NCI-H1930 (cell line): ENCODE results near the gene NUB1.

Experiments
- DNase-seq, 2 experiments: peaks; one replicate each; lab custom pipeline; 2025; lab: John Stamatoyannopoulos, UW

The NUB1 gene

DNA sequence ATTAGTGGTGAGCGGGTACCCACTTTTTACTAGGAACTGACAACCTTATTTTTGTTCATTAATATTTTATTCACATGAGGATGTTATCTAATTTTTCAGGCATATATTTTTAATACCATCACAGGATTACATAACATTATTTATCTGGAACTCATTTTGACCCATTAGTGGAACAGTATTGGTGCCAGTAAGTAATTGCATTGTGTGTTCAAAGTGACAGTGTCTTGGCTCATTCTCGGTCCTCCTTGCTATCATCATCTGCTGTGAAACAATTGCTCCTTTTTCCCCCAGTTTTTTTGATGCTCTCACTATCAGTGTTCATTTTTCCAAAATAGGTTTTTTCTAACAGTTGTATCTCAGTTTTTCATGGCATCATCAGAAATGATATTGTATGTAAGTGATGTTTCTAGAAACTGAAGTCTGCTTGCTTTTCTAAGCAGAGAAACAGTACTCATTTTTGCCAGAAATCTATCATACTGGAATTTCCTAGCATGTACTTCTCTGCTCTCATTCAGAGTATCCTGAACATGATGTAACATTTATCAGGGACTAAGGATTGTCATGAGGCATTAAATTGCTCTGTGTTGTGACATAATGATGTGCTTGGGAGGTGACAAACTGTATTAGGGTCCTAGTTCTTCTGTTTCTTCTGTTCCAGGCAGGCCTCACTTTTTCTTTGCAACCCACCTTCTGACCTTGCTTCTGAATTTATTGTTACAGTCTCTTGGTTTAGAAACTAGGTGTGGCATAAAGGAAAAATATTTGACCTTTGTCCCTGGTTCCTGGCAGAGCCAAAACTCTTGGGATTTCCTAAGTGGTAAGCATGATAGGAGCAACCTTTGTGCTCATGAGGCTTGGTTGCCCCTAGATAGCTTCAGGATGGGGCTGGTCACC is 4.2 kb downstream of the NUB1 start:
- DNase-seq = no peak

DNA sequence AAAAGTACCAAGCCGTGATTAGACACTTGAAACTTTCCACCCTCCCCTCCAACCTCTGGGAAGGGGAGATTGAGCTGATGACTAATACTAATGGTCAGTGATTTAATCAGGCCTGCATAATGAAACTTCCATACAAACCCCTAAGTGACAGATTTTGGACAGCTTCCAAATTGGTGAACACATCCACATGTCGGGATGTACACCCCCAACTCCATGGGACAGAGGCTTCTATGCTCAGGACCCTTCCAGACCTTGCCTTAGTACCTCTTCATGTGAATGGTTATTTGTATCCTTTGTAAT is 4.8 kb downstream of the NUB1 start:
- DNase-seq = no peak

DNA sequence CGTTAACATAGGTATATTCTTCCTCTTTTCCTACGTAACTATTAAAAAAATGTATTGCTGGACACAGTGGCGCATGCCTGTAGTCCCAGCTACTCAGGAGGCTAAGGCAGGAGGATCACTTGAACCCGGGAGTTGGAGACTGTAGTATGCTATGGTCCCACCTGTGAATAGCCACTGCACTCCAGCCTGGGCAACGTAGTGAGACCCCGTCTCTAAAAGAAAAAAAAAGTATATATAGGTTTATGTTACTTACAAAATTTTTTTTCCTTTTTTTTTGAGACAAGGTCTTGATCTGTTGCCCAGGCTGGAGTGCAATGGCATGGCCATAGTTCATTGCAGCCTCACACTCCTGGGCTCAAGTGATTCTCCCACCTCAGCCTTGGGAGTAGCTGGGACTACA is 5.6 kb downstream of the NUB1 start:
- DNase-seq = no peak

DNA sequence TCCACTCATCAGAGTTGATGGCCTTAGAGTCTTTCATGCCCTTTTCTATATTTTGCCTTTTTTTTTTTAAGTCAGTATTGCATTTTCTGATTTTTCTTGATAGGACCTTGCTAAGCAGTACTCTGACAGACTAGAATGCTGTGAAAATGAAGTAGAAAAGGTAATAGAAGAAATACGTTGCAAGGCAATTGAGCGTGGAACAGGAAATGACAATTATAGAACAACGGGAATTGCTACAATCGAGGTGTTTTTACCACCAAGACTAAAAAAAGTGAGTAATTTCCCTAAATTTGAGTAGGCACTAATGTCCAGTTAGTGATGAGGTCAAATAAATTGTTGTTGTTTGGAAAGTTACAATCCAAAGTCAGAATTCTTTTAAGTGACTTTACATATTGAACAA is 7.4 kb downstream of the NUB1 start:
- no peak for DNase-seq

DNA sequence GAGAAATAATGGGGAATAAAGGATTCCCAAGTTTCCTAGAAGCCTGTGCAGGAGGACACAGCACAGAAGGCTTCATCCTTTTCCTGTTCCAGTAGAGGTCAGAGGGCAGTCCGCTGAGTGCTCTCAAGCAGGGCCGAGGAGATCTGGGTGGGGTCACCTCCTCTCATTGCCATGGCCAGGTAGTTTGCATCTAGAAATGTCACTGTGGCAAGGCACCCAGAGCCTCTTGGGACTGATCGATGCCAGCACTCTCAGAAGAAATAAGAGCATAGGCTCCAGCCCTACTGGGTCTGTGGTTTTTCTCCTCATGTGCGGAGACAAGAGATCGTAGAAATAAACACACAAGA is 7.9 kb downstream of the NUB1 start:
- DNase-seq = no peak

DNA sequence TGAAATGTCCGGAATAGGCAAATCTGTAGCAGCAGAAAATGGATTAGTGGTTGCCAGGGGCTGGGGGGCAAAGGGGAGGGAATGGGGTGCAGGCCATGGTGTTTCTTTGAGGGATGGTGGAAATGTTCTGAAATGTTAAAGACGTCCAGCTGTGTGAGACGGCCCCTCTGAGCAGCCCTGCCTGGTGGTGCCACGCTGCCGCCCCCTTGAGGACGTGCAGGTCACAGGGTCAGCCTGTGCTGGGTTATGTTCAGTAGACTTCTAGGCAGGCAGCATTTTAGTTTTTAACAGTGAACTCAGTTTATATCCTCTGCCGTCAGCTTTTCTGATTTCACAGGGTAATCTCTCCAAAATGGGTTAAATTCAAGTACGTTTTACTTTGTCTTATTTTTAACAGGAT is 9.4 kb downstream of the NUB1 start:
- no peak for DNase-seq

DNA sequence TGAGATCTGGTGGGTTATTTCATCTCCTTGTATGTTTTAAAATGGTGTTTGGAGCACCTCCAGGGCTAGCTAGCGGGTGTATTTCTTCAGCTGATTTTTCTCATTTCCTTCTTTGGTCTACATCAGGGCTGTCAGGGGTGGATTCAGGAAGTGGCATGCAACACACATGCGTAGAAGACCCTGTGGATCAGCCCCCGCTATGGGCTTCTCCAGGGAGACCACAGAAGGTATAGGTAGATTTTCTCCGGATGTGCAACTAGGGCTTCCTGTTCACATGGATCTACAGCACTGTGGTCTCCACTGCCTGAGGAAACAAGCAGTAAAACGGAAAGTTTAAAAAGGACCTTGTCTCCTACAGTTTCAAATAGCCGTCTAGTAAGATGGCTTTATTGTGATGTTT is 10.4 kb downstream of the NUB1 start:
- no peak for DNase-seq

DNA sequence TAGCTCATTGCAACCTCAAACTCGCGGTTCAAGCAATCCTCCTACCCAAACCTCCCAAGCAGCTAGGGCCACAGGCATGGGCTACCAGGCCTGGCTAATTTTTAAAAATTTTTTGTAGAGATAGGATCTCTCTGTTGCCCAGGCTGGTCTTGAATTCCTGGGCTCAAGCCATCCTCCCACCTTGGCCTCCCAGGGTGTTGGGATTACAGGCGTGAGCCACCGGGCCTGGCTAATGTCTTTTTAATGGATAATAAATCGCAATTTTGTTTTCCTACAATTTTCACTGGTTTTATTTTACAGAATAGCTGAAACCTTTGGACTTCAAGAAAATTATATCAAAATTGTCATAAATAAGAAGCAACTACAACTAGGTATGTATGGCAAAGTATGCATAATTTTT is 10.9 kb downstream of the NUB1 start:
- DNase-seq = no peak

DNA sequence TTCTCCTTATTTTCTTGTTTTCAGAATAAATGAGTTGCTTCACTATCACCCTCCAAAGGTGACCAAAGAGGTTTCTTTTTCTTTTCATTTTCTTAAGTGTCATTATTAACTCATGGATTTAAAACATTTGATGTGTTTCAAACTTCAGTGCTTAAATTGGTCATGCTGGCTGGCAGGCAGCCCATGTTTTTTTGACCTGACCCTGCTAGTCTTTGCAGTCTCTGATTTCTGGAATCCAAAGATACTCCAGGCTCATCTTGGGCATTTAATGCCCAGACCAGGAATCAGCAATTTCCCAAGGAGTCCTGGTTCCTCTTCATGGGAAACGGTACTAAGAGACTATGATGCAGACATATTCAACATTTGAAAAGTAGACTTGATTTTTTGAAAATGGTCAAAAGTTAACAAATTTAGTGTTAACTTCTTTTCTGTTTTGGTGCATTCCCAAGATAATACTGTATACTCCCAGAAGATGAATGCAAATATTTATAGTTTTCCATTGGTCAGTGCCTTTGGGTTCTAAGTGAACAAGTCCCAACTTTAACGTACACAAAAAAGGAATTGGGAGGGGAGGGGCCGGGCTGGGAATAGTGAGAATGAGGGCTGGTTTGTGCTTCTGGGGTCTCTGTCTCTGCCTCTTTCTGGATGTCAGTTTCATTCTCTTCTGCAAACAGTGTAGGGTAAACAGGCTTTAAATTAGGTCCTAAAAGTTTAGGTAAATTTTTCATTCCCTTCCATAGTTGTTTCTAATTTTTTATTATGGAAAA is 19.8 kb downstream of the NUB1 start:
- DNase-seq = no peak

DNA sequence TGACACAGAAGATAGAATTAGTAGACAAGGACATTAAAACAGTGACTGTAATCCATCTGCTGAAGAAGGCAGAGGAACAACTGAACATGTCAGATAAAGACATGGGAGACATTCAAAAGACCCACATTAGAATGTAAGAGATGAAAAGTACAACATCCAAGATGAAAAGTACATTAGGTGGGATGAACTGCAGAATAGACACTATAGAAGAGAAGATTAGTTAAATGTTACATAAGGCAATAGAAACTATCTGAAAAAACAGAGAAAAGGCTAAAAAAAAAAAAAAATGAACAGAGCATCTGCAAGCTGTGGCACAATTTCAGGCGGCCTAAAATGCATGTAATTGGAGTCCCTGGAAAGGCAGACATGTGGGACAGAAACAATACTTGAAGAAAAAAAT is 21.6 kb downstream of the NUB1 start:
- DNase-seq = no peak

DNA sequence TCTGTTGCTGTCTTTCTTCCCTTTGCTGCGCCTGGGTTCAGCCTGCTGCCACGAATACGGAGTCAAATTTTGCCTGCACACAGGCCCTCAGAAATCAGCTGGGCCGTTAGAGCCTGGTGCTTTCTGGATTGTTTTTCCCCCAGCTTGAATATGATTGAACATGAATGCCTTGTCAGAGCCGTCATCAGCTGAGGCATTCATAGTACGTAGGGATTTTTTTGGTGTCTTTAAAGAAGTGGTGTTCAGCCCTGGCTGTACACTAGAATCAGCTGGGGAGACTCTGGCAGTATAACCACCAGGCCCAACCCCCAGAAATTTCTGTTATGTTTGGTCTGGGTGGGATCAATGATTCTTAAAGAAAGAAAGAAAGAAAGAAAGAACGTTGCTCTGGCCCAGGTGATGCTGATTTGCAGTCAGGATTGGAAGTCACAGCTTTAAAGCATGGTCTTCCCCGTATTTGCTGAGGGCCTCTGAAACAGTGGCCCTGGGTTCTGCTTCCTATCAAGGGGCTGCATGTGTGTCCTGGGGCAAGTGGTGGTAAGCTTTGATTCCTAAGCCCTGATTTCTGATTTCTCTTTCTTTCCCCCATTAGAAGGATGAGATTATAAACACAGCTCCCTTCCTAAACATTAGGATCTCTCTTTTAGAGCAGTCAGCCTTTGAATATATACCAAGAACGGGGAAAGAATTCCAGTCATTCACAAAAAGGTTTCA is 24.7 kb downstream of the NUB1 start:
- no peak for DNase-seq

DNA sequence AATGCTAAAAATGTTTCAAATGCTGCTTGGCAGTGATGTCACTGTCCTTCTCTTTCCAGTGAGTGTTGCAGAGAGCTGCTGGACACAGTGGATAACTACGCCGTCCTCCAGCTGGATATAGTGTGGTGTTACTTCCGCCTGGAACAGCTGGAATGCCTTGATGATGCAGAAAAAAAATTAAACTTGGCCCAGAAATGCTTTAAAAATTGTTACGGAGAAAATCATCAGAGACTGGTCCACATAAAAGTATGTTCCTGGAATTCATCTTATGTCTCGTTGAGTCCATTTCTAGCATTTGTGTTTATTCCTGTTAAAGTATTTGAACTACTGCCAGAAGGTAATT is 25.2 kb downstream of the NUB1 start:
- no peak for DNase-seq

DNA sequence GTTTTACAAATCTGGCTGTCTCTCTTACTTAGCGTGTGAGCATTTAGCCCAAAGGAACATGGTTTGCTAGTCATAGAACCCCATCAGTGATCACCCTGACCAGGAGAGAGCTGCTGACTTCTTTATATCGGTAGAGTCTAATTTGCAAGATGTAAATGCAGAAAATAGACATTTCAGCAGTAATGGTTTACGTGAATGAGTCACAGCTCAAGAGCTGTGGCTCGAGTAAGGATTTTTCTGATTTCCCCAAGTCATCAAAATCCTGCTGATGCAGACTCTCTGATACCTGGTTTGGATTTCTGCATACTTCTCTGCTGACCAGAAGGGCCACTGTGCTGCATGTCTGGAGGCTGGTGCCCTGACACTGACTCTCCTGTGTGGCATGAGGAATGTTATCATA is 25.7 kb downstream of the NUB1 start:
- DNase-seq = no peak

DNA sequence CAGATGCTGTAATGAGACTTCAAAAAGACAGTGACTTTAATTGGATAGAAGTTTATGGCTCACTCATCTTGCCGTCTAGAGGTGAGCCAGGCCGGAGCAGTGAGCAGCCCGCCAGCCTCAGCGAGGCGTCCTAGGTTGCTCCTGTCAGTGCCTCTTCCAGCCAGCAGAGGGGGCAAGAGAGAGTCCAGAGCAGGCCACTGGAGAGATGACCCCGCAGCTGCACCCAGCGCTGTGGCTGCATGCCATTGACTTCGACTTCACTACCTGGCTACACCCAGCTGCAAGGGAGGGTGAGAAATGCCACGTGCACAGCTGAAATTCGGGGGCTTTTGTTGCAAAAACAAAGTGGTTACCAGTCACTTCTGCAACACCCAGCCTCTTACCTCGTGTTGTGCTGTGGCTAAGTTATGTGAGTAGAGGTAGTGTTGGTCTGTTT is 26.5 kb downstream of the NUB1 start:
- peak; percentile 35 to 64 for DNase-seq

DNA sequence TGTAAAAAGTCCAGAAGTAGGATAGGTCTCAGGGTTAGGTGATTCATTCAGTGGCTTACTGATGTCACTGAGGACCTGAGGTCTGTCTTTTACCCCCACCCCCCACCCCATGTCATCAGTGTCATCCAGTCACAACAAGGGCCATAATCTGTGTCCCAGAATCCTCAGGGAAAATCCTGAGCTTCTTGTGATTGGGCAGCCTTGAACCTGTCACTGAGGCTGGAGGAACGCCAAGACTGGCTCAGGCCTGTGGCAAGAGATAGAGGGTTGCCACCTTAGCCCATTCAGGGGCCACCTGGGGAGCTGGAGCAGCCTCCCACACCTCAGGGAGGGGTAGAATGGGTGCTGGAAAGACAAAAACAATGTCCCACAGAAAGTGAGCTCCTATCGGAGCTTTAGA is 29.7 kb downstream of the NUB1 start:
- no peak for DNase-seq

DNA sequence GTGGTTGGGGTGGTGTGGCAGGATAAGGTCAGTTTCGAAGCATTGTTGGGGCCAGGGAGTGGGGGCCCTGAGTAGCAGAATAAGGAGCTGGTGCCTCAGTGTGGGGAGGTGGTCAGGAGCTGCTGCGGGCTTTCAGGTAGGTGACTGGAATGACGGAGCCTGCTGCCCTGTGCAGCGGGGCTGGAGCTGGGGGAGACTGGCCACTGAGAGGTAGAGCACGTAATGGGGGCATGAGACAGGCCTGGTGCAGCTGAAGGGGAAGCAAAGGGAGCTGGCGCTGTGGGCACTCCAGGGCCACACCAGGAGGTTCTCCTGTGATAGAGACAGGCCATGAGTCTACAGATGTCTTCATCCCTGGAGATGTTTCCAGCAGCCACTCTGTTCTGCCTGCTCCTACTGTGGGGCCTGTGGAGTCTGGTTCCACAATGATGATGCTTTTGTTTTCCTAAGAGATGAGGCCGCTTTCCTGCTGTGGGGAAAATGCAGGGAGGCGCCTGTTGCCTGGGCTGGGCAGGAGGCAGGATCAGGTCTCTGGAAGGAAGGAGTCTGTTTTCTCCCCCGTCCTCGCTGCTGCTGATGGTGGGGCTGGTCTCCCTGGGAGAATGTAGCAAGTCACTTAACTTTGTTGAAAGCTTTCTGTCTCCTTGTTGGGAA is 31.1 kb downstream of the NUB1 start:
- no peak for DNase-seq

DNA sequence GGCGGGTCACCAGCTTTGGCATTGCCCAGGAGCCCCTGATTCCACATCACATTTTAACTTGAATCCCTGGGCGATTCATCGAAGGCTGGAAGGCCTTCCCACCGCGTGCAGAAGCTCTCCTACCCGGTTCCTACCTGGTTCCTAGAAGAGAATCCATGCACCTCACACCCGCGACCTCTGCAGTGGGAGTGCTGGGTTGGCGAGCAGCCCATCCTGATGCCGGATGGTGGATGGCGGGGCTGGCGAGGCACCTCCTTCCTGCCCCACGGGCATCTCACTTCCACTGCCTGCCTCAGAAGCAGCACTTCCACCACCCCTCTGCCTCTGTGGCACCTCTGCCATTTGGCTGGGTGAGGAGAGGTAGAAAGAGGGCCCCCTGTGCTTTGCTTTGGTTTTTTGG is 32.0 kb downstream of the NUB1 start:
- DNase-seq = no peak

DNA sequence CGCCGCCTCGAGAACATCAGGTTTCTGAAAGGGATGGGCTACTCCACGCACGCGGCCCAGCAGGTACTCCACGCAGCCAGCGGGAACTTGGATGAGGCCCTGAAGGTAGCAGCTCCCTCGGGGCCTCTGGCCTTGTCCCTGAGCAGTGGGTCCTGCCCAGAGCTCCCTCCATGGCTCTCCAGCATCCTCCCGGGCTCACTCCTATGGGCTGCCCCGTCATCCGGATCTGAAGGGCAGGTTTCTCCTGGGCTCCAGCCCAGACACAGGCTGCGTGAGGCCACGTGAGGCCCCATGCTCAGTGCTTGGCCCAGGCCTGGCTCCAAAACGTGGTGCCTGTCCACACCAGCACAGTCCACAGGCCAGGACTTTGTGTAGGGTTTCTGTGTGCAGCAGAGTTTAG is 32.5 kb downstream of the NUB1 start:
- DNase-seq = no peak

DNA sequence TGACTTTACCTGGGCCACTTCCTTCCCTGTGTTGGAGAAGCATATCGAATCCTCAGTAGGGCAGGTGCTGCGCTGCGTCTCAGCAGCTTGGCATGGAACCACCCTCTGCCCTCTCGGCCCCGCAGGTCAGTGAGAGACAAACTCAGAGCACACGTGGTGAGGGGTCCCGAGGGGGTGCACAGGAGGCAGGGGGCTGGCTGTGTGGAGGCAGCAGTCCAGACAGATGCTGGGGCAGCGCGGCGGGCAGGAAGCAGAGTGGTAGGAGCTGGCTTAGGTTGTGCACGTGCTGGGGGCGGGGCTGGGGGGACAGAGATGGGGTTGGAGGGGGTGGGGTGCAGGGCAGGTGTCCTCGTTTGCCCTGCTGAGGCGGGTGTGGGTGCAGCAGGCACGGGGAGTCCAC is 33.1 kb downstream of the NUB1 start:
- no peak for DNase-seq

DNA sequence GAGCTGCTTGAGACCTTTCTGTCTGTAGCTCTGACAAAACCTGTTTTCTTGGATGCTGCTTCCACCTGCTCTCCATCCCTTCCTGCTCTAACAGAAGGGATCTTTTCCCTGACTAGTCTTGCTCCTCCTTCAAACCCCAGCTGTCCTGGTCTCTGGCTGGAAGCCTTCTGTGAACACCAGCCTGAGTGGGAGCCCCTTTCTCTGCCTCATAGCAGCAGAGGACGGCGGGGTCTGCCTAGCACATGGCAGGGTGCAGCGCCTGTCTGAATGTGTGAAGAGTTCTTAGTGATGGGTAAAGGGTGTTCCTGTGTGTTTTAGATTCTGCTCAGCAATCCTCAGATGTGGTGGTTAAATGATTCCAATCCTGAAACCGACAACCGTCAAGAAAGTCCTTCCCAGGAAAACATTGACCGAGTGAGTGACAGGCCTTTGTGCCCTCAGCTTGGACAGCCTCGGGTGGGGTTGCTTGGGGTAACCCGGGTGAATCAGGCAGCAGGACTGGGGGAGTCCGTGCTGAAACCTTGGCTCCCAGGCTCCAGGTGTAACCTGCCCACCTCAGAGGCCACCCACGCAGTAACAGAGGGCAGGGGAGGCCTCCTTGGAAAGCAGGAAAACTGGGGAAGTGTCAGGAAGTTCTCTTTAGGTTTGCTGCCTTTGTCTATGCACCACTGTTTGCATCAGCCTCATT is 34.1 kb downstream of the NUB1 start:
- DNase-seq = no peak

DNA sequence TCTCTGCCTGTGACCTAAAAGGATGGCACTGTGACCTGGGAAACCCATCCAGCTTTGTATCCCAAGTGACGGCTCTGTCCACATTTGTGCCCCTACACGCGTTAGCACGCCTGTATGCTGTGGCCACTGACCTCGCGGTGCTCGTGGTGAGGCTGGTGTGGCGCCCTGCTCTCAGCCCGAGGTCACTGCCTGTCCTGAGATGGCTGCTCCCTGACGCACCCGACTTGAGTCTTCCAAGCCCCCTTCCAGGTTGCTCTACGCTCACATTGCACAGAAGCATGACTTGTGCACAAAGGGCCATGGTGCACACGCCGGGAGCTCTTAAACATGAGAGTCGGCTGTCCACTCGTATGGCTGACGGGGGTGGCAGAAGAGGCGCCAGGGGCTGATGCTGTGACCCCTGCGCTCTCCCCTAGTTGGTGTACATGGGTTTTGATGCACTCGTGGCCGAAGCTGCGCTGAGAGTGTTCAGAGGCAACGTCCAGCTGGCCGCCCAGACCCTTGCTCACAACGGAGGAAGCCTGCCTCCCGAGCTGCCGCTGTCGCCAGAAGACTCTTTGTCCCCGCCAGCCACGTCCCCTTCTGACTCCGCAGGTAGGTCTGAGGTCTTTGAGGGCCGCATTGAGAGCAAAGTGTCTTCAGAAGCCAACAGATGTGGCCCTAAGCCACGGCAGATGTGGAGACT is 34.7 kb downstream of the NUB1 start:
- DNase-seq = no peak

DNA sequence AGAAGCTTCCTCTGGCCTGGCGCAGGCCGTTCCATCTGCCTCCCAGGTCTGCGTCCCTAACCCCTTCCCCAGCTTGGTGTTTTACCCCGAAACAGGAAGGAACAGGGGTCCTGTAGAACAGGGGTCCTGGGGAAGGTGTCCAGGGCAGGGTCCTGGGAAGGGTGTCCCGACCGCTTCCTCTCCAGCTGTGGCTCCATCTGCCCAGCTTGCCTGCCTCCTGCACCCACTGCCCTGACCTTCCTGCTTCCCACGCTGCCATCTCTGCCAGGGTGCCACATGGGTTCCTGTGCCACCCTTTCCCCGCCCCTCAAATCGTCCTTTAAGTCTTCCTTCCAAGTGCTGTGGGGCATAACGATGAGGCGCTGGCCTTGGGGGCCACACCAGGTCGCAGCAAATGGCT is 35.8 kb downstream of the NUB1 start:
- no peak for DNase-seq
